Sigmoid colon (tissue), 7 donors: Measurements from ENCODE around the gene PEAK1. TPM values are rescaled to one million over a fixed set of nuclear protein-coding genes. Genes with fewer than 3 reads are reported as not detected.

Experiments used
- DNase-seq: peaks from one replicate; pipeline ENCODE4 v3.0.0-alpha.2; 2019
- H3K27ac ChIP-seq, 4 donors: fragments of 200-600 bp; sonication (generic); one replicate each; pipeline ENCODE4 v1.5.1; 2016 to 2019; ENCODE audit warnings: mild to moderate bottlenecking in 1 of 4
- H3K27me3 ChIP-seq, 3 donors: fragments of 200-600 bp; sonication (generic); one replicate each; pipeline ENCODE4 v1.5.1; 2019; ENCODE audit warnings: mild to moderate bottlenecking in 1 of 3
- H3K36me3 ChIP-seq, 4 donors: fragments of 200-600 bp; sonication (generic); one replicate each; pipeline ENCODE4 v1.5.1; 2016 to 2019
- H3K4me1 ChIP-seq, 4 donors: fragments of 200-600 bp; sonication (generic); one replicate each; pipeline ENCODE4 v1.5.1; 2017 to 2019
- H3K4me3 ChIP-seq, 4 donors: fragments of 200-600 bp; sonication (generic); one replicate each; pipeline ENCODE4 v1.5.1; 2017 to 2019; ENCODE audit warnings: mild to moderate bottlenecking in 2 of 4, moderate library complexity in 1 of 4
- H3K9me3 ChIP-seq, 4 donors: fragments of 200-600 bp in 3 of 4; sonication (generic) in 3 of 4; one replicate each; pipeline versions ENCODE4 v1.5.1 to v1.6.1; 2013 to 2019
- CTCF ChIP-seq, 4 experiments: fragments of 450-650 bp in 3 of 4; fragments of 200-600 bp in 1 of 4; IDR thresholded peaks; one replicate each; pipeline ENCODE4 v1.5.1; 2016 to 2019; ENCODE audit warnings: antibody characterized with exemption in 4 of 4, mild to moderate bottlenecking in 3 of 4, moderate library complexity in 2 of 4
- EP300 ChIP-seq, 4 donors: sonication (generic); formaldehyde crosslinking; IDR thresholded peaks; one replicate each; pipeline ENCODE4 v1.6.1; 2017; ENCODE audit warnings: antibody characterized with exemption in 4 of 4
- POLR2A ChIP-seq, 2 donors: fragments of 450-650 bp; IDR thresholded peaks; one replicate each; pipeline ENCODE4 v1.6.1; 2016; ENCODE audit warnings: antibody characterized with exemption in 2 of 2, mild to moderate bottlenecking in 2 of 2, moderate library complexity in 2 of 2
- POLR2AphosphoS5 ChIP-seq, 4 donors: sonication (generic); formaldehyde crosslinking; IDR thresholded peaks; one replicate each; pipeline ENCODE4 v1.6.1; 2017; ENCODE audit warnings: antibody characterized with exemption in 4 of 4
- whole genome bisulfite sequencing, 2 donors: extraction: QIAGEN DNeasy Blood & Tissue Kit; methylation state at CpG; one replicate each; pipeline ENCODE4 v1.1.7; 2013; 5-methylcytosine and 5-hydroxymethylcytosine counted together
- intact Hi-C: fragments of 100-400 bp; cut with DNase I; formaldehyde crosslinking; loops from one replicate; pipeline ENCODE4 v1.15.1; 2023
- polyA plus RNA-seq, 3 donors: library from polyadenylated mRNA; stranded (reverse); fragments of 200-250 nt; gene quantifications; one replicate each; pipeline ENCODE4 v1.2.3, GENCODE V29; 2013
- total RNA-seq, 4 donors: library from RNA; depleted of rRNA; stranded (reverse); fragments of >200 nt; gene quantifications; one replicate each; pipeline ENCODE4 v1.1.0, GENCODE V29; 2016
- donor health status: healthy with polysubstance abuse.
- donor health status: Bipolar disorder and iron deficiency.
- donor health status: healthy.

PEAK1 gene
- total and polyA plus RNA-seq, 7 donors, result 3.5 to 59.8 (median 29.3) TPM

GRCh38 chr15:77068633-77069032 lies 351.3 kb downstream of the PEAK1 start:
- no peaks in the 10 kb centered on the region for H3K27me3 ChIP-seq
- no peak for TF ChIP-seq POLR2A (IDR thresholded peaks at IDR 0.05)
- TF ChIP-seq EP300 (IDR thresholded peaks at IDR 0.05), result no peak
- TF ChIP-seq POLR2AphosphoS5 (IDR thresholded peaks at IDR 0.05), result no peak
- TF ChIP-seq CTCF (IDR thresholded peaks at IDR 0.05), result no peak
- intact Hi-C loops, result loop anchor here (10.0 kb wide), 1 partner anchor 164 kb away; the partner anchor contains the start of gene SCAPER
- no peak overlapping the region for H3K27ac ChIP-seq
- no peaks in the 10 kb centered on the region for H3K9me3 ChIP-seq
- H3K36me3 ChIP-seq, result no peaks in the 10 kb centered on the region
- peaks cover 0 to 52% (median 34%) of the 10 kb centered on the region in 4 donors for H3K4me1 ChIP-seq
- DNase-seq, result no peak
- 41 to 80% methylated on average over 7 of the region's 7 CpGs for WGBS, 2 donors
- H3K4me3 ChIP-seq, result no peak overlapping the region

DNA sequence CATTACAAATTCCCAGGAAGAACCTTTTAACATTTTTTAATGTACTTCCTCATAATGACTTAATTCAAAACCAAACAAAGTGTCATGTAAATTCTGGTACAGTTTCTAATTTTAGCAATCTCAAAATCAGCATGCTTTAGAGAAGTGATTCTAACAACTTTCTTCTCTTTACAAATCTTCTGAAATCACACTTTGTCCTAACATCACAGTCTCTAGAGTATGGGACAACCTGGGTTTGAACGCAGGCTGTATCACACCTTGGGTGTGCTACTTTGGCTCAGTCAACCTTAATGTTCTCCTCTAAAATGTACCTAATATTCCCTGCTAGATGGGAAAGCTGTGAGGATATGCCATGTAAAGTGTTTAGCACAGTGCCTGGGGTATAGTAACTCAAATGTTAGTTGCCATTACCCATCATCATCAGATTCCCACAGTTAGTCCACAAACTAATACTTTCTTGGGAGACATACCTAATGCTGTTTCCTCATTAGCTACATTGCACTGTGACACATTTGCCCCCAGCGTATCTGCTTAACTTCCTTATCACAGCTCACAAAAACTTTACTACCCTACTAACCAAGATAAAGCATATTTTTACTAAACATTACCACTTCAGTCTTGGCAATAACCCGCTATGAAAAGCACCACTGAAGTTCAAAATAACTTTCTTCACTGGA lies 352.1 kb downstream of the PEAK1 start:
- H3K27me3 ChIP-seq, result no peaks in the 10 kb centered on the region
- intact Hi-C loops, result loop anchor here (10.0 kb wide), 1 partner anchor 163 kb away; the partner anchor contains the start of gene SCAPER
- no peak overlapping the region for H3K27ac ChIP-seq
- peaks cover 0 to 53% (median 34%) of the 10 kb centered on the region in 4 donors for H3K4me1 ChIP-seq
- TF ChIP-seq CTCF (IDR thresholded peaks at IDR 0.05) (no peak), EP300 (IDR thresholded peaks at IDR 0.05) (no peak), POLR2A (IDR thresholded peaks at IDR 0.05) (no peak), POLR2AphosphoS5 (IDR thresholded peaks at IDR 0.05) (no peak)
- no peaks in the 10 kb centered on the region for H3K36me3 ChIP-seq
- no peak for DNase-seq
- H3K9me3 ChIP-seq, result no peaks in the 10 kb centered on the region
- WGBS, 2 donors, result 13 to 42% methylated on average over 3 of the region's 3 CpGs
- no peak overlapping the region for H3K4me3 ChIP-seq

- no peak overlapping the region for H3K27ac ChIP-seq
- intact Hi-C loops, result loop anchor here (10.0 kb wide), 1 partner anchor 162 kb away; the partner anchor contains the start of gene SCAPER
- TF ChIP-seq POLR2A (IDR thresholded peaks at IDR 0.05) (no peak), POLR2AphosphoS5 (IDR thresholded peaks at IDR 0.05) (no peak), EP300 (IDR thresholded peaks at IDR 0.05) (no peak), CTCF (IDR thresholded peaks at IDR 0.05) (no peak)
- no peak overlapping the region for H3K4me3 ChIP-seq
- no peaks in the 10 kb centered on the region for H3K27me3 ChIP-seq
- no peak for DNase-seq
- H3K36me3 ChIP-seq, result no peaks in the 10 kb centered on the region
- WGBS, 2 donors, result 16 to 57% methylated on average over 3 of the region's 3 CpGs
- H3K4me1 ChIP-seq, result peaks cover 0 to 59% (median 36%) of the 10 kb centered on the region in 4 donors
- H3K9me3 ChIP-seq, result no peaks in the 10 kb centered on the region
These were observed 352.8 kb downstream of the PEAK1 start for GRCh38 chr15:77066971-77067690.

- H3K27ac ChIP-seq, result no peak overlapping the region
- H3K4me3 ChIP-seq, result no peak overlapping the region
- TF ChIP-seq POLR2A (IDR thresholded peaks at IDR 0.05), result no peak
- TF ChIP-seq CTCF (IDR thresholded peaks at IDR 0.05), result no peak
- no peak for TF ChIP-seq EP300 (IDR thresholded peaks at IDR 0.05)
- TF ChIP-seq POLR2AphosphoS5 (IDR thresholded peaks at IDR 0.05), result no peak
- H3K9me3 ChIP-seq, result no peaks in the 10 kb centered on the region
- peaks cover 0 to 72% (median 53%) of the 10 kb centered on the region in 4 donors for H3K4me1 ChIP-seq
- intact Hi-C loops, result loop anchor here (10.0 kb wide), 1 partner anchor 160 kb away; the partner anchor contains the start of gene SCAPER
- 53 to 72% methylated on average over 6 of the region's 6 CpGs for WGBS, 2 donors
- H3K36me3 ChIP-seq, result no peaks in the 10 kb centered on the region
- no peaks in the 10 kb centered on the region for H3K27me3 ChIP-seq
- no peak for DNase-seq
These were observed 355.2 kb downstream of the PEAK1 start for GRCh38 chr15:77064539-77065308.
